ENCODE measurements around the gene MAML2.

The MAML2 gene

DNA sequence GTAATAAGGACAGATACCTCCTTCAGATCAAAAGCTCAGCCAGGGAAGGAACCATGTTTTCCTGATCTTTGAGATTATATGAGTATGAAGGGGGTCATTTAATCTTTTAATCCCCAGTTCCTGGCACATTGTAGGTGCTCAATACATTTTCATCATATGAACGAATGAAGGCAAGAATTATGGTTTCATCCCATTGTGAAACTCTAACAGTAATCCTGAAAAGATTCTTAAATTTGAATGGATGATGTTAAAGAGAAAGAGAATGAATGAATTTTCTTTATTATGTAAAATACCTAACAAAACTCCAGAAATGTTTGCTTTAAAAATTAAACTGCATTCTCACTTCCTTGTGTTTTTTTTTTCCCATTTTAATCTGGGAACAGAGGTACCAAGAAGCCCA is 256.9 kb downstream of the MAML2 start:
- DNase-seq, result no peak

DNA sequence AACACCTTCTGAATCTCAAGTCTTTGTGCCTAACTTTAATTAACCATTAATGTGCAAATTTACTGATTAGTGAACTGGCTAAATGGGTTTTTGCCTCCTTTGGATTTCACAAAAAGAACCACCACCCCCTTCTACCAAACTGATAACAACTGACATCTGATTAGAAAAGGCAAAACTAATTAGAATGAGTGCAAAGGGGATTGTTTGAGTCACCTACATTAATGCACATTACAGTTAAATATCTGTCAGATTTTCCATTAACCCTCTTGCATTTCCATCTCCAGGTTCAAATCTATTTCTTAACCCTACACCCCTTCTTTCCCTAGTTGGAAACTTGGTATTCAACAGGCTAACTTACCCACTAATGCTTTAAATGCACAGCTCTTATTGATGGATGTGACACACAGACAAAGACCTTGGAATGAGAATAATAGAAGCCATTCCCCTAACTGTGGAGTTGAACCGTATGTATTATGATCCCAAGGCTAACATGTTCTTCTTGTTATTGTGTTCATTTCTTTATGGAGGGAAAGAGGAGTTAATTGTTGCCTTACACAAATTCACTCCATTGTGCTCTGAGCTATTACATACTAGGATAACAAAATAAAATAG is 257.6 kb downstream of the MAML2 start:
- DNase-seq, result no peak

GRCh38 chr11:96084610-96085318 is 258.2 kb downstream of the MAML2 start:
- no peak for DNase-seq

GRCh38 chr11:96082936-96083335 is 260.1 kb downstream of the MAML2 start:
- DNase-seq, result no peak

DNA sequence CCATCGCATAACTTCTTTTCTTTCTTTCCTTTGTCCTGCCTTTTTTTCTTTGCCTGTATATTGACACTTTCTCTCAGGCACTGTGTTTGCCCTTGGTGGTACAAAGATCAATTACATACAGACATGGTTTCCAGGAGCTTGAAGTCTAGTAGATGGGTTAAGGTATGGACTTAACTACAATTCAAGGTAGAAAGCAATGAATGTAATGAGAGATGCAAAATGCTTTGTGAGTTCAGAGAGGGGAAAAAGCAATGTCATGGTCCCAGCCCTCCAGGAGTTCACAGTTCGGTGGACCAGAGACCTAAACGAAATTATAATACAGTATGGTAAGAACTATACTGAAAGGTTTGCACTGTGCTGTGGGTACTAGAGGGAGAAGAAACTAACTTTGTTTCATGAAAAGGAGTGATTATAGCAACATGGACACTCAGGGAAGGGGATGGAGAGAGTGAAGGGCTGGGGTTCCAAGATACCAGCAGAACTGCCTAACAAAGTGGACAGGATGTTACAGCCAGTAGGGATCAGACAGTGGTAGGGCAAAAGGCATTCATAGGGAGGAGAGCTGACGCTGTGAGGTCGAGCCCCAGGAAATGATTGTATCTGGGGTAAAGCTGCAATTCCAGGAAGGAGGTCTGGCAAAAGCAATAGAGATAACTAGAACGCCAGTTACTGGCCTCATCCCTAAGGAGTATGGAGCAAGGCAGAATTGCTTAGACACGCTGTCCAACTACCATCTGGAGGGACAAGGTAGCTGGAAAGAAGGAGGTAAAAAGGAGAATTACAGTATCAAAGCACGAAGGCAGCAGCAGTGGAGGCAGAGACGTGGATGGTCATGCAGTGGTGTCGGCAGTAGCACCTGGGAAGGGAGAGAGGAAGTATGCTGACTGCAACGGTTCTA is 260.7 kb downstream of the MAML2 start:
- DNase-seq, result no peak

GRCh38 chr11:96081561-96081960 is 261.4 kb downstream of the MAML2 start:
- DNase-seq, result no peak

DNA sequence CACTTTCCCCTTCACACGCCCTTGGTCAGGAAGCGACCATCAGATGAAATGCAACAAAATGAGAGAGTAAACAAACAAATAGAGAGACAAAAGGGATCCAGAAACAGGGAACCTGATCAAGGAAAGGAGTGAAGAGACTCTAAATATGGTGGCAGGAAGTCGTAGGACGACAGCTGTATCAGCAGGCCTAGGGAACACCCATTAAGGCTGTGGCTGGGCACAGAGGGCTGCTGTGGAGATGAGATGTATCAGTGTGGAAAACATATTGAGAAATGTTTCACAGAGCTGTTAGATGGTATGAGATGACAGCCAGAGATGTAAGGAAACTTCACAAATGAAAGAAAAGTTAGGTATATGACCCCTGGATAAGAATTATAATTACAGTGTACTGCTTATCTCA is 263.3 kb downstream of the MAML2 start:
- no peak for DNase-seq

DNA sequence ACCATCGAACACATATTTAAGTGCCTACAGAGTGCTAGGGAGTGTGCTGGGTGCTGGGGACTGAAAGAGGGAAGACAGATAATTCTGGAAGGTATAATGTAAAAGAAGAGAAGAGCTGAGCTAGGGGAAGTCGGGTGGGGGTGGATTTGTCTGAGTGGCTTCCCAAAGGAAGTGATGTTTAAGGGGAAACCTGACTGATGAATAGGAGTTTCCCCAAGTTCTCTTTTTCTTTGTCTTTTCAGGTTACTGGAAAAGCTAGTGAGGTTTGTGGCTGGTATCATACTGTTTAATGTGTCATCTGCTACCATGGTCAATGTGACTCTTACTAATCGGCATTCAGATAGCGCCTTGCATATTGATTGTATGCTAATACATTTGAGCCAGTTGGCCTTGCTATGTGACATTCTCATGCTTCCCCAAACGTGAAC is 267.4 kb downstream of the MAML2 start:
- DNase-seq, result no peak

DNA sequence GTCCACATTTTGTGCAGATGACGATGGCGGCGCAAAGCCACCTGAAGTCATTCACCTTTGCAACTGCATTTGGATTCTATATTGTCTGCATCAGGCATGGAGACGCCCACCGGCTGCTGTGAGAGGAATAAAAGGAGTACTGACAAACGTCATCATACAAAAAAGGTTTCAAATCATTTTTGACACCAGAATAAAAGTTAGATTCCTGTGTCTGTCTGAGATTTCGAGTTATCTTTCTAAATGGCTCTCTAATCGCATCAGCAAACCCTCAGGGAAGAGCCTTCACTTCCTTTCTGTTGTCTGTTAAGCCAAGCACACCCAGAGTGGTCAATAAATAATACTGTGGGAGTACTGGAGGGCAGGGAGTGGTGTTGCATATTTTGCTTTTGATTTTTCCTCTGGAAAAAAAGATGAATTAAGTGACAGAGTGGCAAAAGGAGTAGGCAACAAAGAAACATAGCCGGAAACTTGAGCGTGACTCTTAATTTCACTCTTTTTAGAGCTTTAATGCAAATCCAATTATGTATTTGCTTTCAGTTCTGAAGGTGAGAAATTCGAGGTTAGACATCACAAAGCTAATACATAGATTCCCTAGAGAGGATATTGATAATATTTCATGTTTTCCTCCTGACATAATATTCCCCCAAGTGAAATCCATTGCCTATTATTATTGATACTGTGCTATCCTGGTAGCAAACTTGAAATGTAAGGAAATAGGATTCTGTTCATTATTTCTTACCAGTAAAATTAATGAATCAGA is 268.3 kb downstream of the MAML2 start:
- DNase-seq, result no peak

GRCh38 chr11:96073536-96073935 is 269.5 kb downstream of the MAML2 start:
- no peak for DNase-seq

DNA sequence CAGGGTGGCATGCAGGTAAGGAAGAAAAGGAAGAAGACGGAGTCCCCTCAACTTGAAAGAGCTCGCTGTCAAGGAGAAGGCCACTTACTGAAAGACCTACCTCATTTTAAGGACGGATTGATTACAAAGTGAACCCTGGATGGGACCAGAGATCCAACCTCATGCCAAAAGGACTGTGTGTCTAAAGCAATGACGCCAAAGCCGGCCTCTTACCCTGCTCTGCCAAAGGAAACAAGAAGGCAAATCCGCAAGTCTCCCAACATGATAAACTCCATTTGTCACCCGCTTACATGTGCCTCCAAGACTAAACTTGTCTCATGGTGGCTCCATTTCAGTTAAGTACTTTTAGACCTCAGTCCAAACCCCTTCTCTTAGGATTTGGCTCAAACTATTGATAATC is 270.4 kb downstream of the MAML2 start:
- no peak for DNase-seq

GRCh38 chr11:96070453-96070852 is 272.5 kb downstream of the MAML2 start:
- no peak for DNase-seq

DNA sequence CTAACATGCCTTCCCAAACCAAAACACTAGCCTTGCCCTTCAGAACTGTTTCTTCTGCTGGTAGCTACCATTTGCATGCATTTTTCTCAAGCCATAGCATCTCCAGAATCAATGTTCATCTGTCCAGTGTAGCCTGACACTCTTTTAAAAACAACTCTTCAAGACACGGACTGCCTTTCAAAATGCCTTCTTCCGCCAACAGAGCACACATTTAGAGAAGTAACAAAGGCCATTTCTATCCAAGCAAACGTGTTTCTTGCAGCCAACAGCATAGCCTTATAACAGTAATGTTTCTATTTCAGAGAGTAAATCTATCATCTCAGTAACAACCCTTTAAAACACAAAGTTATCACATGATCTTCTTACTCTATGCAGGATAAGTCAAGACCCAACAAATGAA is 275.8 kb downstream of the MAML2 start:
- no peak for DNase-seq

- DNase-seq, result no peak
Measured at GRCh38 chr11:96065379-96065778, 277.6 kb downstream of the MAML2 start.

DNA sequence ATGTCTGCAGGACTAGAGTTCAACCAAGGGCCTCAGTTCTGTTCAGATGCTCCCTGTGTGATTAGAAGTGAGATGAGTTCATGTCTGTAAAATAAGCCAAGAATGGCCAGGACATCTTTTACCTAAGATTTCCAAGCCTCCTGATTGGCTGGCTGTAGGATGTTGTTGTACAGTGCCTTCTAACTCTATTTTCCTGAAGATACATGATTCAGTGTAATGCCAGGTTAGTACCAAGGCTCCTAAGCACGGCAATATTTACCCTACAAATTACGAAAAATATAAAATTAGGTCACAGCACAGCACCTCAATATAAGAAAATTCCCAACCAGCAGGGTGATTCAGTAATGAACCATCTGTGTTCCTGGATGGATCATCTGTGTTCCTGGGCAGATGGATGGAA is 279.1 kb downstream of the MAML2 start:
- DNase-seq, result no peak

DNA sequence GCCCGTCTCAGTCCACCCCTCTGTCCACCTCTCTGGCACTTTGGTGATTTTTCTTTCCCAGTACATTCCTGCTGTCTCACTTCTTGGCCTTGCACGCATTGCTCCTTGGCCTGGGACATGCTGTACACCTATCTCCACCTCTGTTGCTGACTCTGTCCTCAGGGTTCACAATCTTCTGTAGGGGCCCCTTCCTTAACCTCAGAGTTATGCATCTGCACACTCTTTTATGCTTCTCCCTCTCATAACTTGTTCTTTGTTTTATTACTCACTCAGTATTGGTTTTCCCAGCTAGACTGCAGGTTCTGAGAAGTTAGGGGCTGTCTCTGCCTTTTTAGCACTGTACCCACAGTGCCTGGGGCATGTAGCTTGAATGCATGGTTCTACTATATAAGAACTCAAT is 279.9 kb downstream of the MAML2 start:
- DNase-seq, result no peak

DNA sequence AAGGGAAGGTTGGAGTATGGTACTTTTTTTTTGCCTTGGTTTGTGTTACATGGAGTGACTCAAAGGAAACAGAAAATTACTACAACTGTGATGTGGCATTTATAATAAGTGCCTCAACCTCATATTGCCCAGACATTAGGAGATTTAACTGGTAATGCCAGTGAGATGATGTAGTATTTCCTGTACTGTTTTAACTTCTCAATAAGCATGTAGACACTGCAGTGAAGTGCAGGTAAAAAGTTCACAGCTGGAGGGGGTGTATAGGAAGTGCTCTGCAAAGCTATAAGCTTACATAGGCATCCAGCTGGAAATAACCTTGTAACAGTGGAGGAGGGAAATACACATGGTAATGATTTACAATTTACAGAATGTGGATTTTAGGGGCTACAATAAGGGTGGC is 280.9 kb downstream of the MAML2 start:
- no peak for DNase-seq

GRCh38 chr11:96061730-96062129 is 281.3 kb downstream of the MAML2 start:
- DNase-seq, result no peak

- DNase-seq, result no peak
Measured at GRCh38 chr11:96061069-96061468, 281.9 kb downstream of the MAML2 start.

GRCh38 chr11:96057502-96057901 is 285.5 kb downstream of the MAML2 start:
- DNase-seq, result no peak

GRCh38 chr11:96056576-96056975 is 286.4 kb downstream of the MAML2 start:
- DNase-seq, result no peak

- DNase-seq, result no peak
Measured at GRCh38 chr11:96055706-96056387, 287.1 kb downstream of the MAML2 start.
